LNCaP clone FGC (cell line): ENCODE results near the gene FSTL4.

Source experiments
- DNase-seq: peaks from one replicate; pipeline ENCODE4 v3.0.0-alpha.2; 2011; ENCODE audit warnings: low read depth
- H3K4me3 ChIP-seq: 2 replicates; pipeline ENCODE4 v1.5.1; 2011; ENCODE audit warnings: mild to moderate bottlenecking, low read depth, low read length, control low read depth
- CTCF ChIP-seq: IDR thresholded peaks from 2 replicates; pipeline ENCODE4 v1.5.1; 2012; ENCODE audit warnings: mild to moderate bottlenecking; ENCODE audit not compliant: control insufficient read depth, insufficient read depth; ENCODE audit errors: extremely low read depth

Gene FSTL4

GRCh38 chr5:133511653-133512235, 100.6 kb downstream of the FSTL4 start:
- no peak overlapping the region for H3K4me3 ChIP-seq
- no peak for TF ChIP-seq CTCF
- no peak for DNase-seq

- TF ChIP-seq CTCF = no peak
- no peak for DNase-seq
These were observed 101.6 kb downstream of the FSTL4 start for GRCh38 chr5:133510634-133511262.

DNA sequence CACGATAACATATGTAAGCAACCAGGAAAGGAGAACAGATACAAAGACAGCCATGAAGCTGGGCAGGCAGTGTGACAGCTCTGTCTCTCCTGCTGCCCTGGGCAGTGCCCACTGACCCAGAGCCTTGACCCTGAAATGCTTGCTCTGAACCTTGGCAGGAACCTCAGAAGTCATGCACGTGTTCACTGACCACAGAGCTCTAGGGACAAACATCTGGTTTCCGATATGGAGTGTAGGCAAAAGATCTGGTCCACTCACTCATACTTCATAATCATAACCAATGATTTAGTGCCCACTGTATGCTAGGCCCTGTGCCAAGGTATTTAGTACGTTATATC, 102.6 kb downstream of the FSTL4 start:
- no peak overlapping the region for H3K4me3 ChIP-seq
- no peak for DNase-seq
- TF ChIP-seq CTCF = no peak

More at GRCh38 chr5:133510634-133511262, 101.6 kb downstream of the FSTL4 start:
- no peak overlapping the region for H3K4me3 ChIP-seq

DNA sequence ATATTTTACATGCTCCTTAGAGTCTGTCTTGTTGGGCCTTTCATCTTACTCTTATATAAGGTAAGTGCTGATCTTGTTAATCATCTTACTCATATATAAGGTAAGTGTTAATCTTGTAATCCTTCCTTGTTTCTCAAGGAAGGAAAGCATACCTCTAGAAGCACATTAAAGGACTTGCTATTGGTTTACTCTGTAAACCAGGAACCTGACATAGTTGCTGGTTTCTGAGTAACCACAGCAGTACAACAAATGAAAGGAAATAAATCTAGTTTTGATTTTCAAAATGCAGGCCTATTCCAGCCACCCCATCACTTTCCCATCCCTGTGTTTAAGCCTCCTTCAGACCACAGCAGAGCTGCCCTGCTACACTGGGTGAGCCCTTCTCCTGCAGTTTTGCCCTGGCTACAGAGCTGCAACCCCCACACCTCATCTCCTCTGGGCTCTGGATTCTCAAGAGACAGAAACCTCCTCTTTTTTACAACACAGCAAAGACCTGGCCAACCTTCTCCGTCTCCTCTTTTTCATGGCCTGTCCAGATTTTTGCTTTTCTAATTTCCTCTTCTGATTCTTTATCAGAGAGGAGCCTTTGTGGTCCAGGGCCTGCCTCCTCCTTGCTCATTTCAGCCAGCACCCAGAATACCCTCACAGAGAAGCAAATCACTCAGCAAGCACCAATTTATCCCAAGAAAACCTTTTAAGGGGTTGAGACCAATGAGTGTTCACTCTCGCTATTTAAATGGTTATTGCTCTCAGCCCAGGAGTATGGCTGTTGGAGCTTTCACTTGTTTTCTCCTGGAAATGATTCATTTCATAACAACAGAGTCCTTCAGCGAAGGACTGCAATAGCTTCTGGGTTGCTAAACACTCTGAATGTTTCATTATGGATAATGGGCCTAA, 103.2 kb downstream of the FSTL4 start:
- H3K4me3 ChIP-seq = no peak overlapping the region
- TF ChIP-seq CTCF = no peak
- DNase-seq = no peak

- H3K4me3 ChIP-seq = no peak overlapping the region
- no peak for TF ChIP-seq CTCF
- no peak for DNase-seq
These were observed 104.0 kb downstream of the FSTL4 start for GRCh38 chr5:133508331-133508730.

DNA sequence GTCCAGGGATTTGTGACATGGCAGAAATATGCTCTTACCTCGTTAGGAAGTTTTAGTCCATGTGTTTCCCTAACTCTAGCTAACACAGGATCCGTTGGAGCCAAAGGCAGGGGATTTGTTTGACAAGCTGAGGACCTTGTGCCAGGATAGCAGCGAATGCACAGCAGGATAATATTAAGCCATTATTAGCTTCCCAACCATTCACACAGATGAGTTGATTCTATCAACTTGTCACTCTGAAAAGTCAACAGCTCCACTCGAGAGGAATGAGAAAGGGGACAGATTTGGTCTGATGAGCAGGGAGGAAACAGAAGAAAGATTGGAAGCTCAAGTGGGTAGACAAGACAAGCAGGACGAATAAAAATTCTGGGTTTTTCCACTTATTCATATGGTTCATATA, 106.2 kb downstream of the FSTL4 start:
- no peak overlapping the region for H3K4me3 ChIP-seq
- no peak for DNase-seq
- TF ChIP-seq CTCF = no peak

- H3K4me3 ChIP-seq = no peak overlapping the region
- TF ChIP-seq CTCF = no peak
- DNase-seq = no peak
These were observed 108.8 kb downstream of the FSTL4 start for GRCh38 chr5:133503511-133503910.
